ENCODE results near the gene CHI3L1.

The CHI3L1 gene

DNA sequence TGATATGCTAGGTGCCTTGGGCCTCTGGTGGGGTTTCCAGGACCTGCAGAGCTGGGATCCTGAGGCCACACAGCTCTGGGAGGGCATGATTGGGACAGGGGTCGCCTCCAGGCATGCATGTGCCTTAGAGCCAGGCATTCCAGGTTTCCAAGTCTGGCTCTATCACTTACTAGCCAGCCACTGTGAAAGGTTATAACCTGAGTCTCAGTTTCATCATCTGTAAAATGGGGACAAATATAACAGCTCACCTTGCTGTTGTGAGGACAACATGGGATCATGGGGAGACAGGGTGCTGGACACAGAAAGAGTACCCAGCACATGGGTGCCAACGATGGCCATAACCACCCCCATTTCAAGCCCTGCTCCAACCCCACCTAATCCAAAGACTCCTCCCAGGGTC lies 2.7 kb downstream of the CHI3L1 start:
- in situ Hi-C loops (cut with MboI; ENCODE audit: low sequenced_read_pairs): no loop called here
- Histone ChIP-seq H3K4me3 (no peak overlapping the region), H3K27me3 (ENCODE audit: low read depth) (no peaks in the 10 kb centered on the region; the same call in 1 of the 2 replicates), H3K36me3 (replicated peaks) (no peaks in the 10 kb centered on the region), H3K9me3 (no peaks in the 10 kb centered on the region), H3K4me1 (no peaks in the 10 kb centered on the region)
- DNase-seq (ENCODE audit: low spot score in 2 of 2): no peak

DNA sequence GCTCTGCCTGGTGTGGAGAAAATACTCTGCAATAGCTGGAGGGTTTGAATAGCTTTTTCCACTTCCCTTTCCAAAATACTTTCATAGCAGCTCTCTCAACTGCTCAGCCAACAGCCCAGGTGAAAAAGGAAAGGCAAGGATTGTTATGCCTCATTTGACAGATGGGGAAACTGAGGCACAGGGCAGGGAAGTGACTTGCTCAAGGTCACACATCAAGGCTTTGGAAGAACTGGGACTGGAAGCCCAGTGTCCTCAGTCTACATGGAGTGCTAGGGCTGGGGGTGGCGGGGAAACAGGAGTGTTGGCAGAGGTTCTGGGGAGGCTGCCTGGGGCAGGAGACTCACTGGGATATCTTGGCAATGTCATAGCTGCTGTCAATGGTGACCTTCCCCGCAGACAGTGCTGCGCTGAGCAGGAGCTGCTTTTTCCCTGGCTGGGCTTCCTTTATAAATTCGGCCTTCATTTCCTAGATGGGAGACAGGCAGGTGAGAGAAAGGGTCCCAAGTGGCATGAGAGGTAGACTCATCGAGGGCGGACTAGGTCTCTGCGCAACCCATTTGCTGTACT lies 4.0 kb downstream of the CHI3L1 start:
- no peak for DNase-seq (ENCODE audit: low spot score in 2 of 2)
- Histone ChIP-seq H3K27me3 (ENCODE audit: low read depth) (no peaks in the 10 kb centered on the region), H3K9me3 (no peaks in the 10 kb centered on the region), H3K4me1 (no peaks in the 10 kb centered on the region), H3K36me3 (replicated peaks) (no peaks in the 10 kb centered on the region), H3K4me3 (no peak overlapping the region)
- in situ Hi-C loops (cut with MboI; ENCODE audit: low sequenced_read_pairs): no loop called here

GRCh38 chr1:203181586-203182386 lies 4.7 kb downstream of the CHI3L1 start:
- Histone ChIP-seq H3K4me1 (no peaks in the 10 kb centered on the region), H3K9me3 (no peaks in the 10 kb centered on the region), H3K4me3 (no peak overlapping the region), H3K27me3 (ENCODE audit: low read depth) (no peaks in the 10 kb centered on the region), H3K36me3 (replicated peaks) (no peaks in the 10 kb centered on the region)
- DNase-seq (ENCODE audit: low spot score in 2 of 2): no peak
- in situ Hi-C loops (cut with MboI; ENCODE audit: low sequenced_read_pairs): no loop called here

- Histone ChIP-seq H3K36me3 (replicated peaks) (no peaks in the 10 kb centered on the region), H3K4me3 (no peak overlapping the region), H3K9me3 (no peaks in the 10 kb centered on the region), H3K27me3 (ENCODE audit: low read depth) (no peaks in the 10 kb centered on the region), H3K4me1 (no peaks in the 10 kb centered on the region)
- in situ Hi-C loops (cut with MboI; ENCODE audit: low sequenced_read_pairs): no loop called here
- no peak for DNase-seq (ENCODE audit: low spot score in 2 of 2)
Measured at GRCh38 chr1:203180611-203181330, 5.7 kb downstream of the CHI3L1 start.

DNA sequence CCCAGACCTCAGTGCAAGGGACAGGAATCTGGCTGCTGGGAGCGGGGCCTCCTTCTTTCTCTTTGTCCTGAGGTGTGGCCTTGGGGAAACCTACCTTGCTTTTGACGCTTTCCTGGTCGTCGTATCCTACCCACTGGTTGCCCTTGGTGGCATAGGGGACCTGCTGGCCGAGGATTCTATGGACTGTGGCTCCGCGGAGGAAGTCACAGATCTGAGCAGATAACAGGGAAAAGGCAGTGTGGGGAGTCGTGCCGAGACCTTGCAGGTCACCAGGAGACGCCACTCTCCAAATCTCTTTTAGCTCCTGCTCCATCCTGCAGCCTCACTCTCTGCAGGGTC lies 6.9 kb downstream of the CHI3L1 start:
- no peak overlapping the region for H3K4me3 ChIP-seq
- DNase-seq (ENCODE audit: low spot score in 2 of 2): no peak
- in situ Hi-C loops (cut with MboI; ENCODE audit: low sequenced_read_pairs): no loop called here
- H3K27me3 ChIP-seq (ENCODE audit: low read depth): no peaks in the 10 kb centered on the region
- H3K9me3 ChIP-seq: no peaks in the 10 kb centered on the region
- H3K36me3 ChIP-seq (replicated peaks): no peaks in the 10 kb centered on the region
- H3K4me1 ChIP-seq: no peaks in the 10 kb centered on the region

GRCh38 chr1:203178821-203179666 lies 7.5 kb downstream of the CHI3L1 start:
- Histone ChIP-seq H3K9me3 (no peaks in the 10 kb centered on the region), H3K4me3 (no peak overlapping the region), H3K4me1 (no peaks in the 10 kb centered on the region), H3K27me3 (ENCODE audit: low read depth) (no peaks in the 10 kb centered on the region), H3K36me3 (replicated peaks) (no peaks in the 10 kb centered on the region)
- in situ Hi-C loops (cut with MboI; ENCODE audit: low sequenced_read_pairs): no loop called here
- no peak for DNase-seq (ENCODE audit: low spot score in 2 of 2)

GRCh38 chr1:203178083-203178482 lies 8.4 kb downstream of the CHI3L1 start:
- no peaks in the 10 kb centered on the region for H3K4me1 ChIP-seq
- H3K4me3 ChIP-seq: no peak overlapping the region
- no peaks in the 10 kb centered on the region for H3K9me3 ChIP-seq
- in situ Hi-C loops (cut with MboI; ENCODE audit: low sequenced_read_pairs): no loop called here
- no peak for DNase-seq (ENCODE audit: low spot score in 2 of 2)
- no peaks in the 10 kb centered on the region for H3K36me3 ChIP-seq (replicated peaks)
- H3K27me3 ChIP-seq (ENCODE audit: low read depth): no peaks in the 10 kb centered on the region

- H3K27me3 ChIP-seq (ENCODE audit: low read depth): no peaks in the 10 kb centered on the region
- H3K36me3 ChIP-seq (replicated peaks): no peaks in the 10 kb centered on the region
- in situ Hi-C loops (cut with MboI; ENCODE audit: low sequenced_read_pairs): no loop called here
- no peak for DNase-seq (ENCODE audit: low spot score in 2 of 2)
- H3K4me1 ChIP-seq: no peaks in the 10 kb centered on the region
- H3K9me3 ChIP-seq: no peaks in the 10 kb centered on the region
- no peak overlapping the region for H3K4me3 ChIP-seq
Measured at GRCh38 chr1:203177470-203178039, 8.9 kb downstream of the CHI3L1 start.

GRCh38 chr1:203177036-203177405 lies 9.5 kb downstream of the CHI3L1 start:
- in situ Hi-C loops (cut with MboI; ENCODE audit: low sequenced_read_pairs): no loop called here
- Histone ChIP-seq H3K4me3 (no peak overlapping the region), H3K9me3 (no peaks in the 10 kb centered on the region), H3K36me3 (replicated peaks) (no peaks in the 10 kb centered on the region), H3K4me1 (no peaks in the 10 kb centered on the region), H3K27me3 (ENCODE audit: low read depth) (no peaks in the 10 kb centered on the region)
- no peak for DNase-seq (ENCODE audit: low spot score in 2 of 2)

DNA sequence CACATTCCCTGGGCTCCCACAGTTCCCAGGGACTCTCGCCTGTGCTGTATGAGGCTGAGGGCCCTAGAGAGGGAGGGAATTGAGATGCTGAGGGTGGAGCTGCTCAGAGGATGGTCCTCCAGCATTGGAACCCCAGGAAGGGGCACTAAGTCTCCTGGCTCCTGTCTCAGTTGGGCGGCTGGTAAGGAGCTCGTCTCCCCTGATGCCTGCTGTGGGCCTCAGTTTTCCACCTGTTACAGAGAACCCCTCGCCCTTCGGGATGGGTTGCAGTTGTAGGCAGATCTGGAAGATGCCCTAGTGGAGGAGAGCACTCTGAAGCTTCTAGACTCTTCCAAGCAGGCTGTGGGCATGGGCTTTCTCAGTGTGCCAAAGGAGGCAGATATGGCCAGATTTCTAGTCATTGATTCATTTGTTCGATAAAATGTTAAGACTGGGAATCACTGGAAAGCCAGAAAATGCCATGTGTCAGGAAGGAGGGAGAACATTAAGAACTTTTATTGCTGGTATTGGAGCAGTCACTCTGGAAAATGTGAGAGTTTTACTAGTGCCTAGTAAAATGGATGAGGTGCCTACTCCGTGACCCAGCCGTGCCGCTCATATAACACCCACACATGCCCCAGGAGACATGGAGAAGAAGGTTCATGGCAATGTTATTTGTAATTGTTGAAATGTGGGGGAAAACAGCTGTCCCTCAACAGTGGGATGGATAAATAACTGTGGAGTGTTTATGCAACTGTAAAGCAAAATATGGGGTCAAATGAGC lies 10.1 kb downstream of the CHI3L1 start:
- Histone ChIP-seq H3K27me3 (ENCODE audit: low read depth) (no peaks in the 10 kb centered on the region), H3K9me3 (no peaks in the 10 kb centered on the region), H3K4me1 (no peaks in the 10 kb centered on the region), H3K36me3 (replicated peaks) (no peaks in the 10 kb centered on the region), H3K4me3 (no peak overlapping the region)
- in situ Hi-C loops (cut with MboI; ENCODE audit: low sequenced_read_pairs): no loop called here
- DNase-seq (ENCODE audit: low spot score in 2 of 2): no peak

DNA sequence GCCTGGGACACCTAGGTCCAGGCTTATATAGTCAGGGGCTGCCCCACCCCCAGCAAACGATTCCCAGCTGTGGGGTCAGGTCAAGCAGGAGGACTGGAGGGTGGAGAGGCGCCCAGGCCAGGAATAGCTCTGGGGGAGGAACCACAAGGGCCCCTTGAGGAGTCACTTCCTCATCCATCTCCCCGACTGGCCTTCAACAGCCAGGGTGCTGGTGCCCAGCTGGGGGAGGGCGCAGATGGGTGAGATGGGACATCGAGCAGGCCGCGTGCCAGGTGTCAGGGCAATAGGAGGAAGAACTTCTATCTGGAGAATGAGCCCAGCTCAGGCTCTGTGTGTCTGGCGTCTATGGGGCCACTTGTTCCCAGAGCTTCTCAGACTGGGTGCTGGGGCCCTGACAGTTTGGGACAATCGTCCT lies 10.7 kb downstream of the CHI3L1 start:
- Histone ChIP-seq H3K36me3 (replicated peaks) (no peaks in the 10 kb centered on the region), H3K9me3 (no peaks in the 10 kb centered on the region), H3K27me3 (ENCODE audit: low read depth) (no peaks in the 10 kb centered on the region), H3K4me3 (no peak overlapping the region), H3K4me1 (no peaks in the 10 kb centered on the region)
- DNase-seq (ENCODE audit: low spot score in 2 of 2): no peak
- in situ Hi-C loops (cut with MboI; ENCODE audit: low sequenced_read_pairs): no loop called here

- Histone ChIP-seq H3K4me3 (no peak within 1 kb of the TSS), H3K9me3 (no peaks in the 10 kb centered on the region), H3K36me3 (replicated peaks) (no peaks in the 10 kb centered on the region), H3K27me3 (ENCODE audit: low read depth) (no peaks in the 10 kb centered on the region), H3K4me1 (no peaks in the 10 kb centered on the region)
- no peak for DNase-seq (ENCODE audit: low spot score in 2 of 2)
- in situ Hi-C loops (cut with MboI; ENCODE audit: low sequenced_read_pairs): no loop called here
Measured at GRCh38 chr1:203175237-203175826, 11.2 kb downstream of the CHI3L1 start, which contains the start of gene MYBPH. TSS of gene MYBPH (minus strand) at chr1:203175826. CDS start at chr1:203175755, 71 bp downstream.

All from HAP-1 (cell line).